Fibroblast of skin of abdomen (primary cell): ENCODE data around the gene PPP3CA.

Experiments used
- DNase-seq: peaks from one replicate; pipeline ENCODE4 v3.0.0-alpha.2; 2013

The PPP3CA gene

DNA sequence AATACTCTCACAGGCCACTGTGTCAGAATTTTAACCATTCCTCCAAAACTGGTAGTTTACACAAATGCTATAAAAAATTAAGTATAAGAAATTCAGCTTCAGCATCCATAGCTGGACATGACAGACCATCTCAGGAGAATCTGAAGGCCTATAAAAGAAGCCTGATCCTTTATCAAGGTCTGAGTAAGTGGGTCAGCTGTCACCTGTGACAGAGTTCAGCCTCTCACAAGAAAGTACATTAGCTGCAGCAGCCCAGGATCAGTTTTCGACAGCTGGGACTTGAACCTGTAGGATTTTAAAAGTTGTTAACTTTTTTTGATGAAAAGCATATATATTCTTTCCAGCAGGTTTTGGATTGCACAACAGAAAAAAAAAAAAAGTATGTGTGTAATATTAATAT lies 60.7 kb downstream of the PPP3CA start:
- no peak for DNase-seq

GRCh38 chr4:101285985-101286384 lies 61.3 kb downstream of the PPP3CA start:
- no peak for DNase-seq

- DNase-seq = no peak
These were observed 62.8 kb downstream of the PPP3CA start for GRCh38 chr4:101284546-101284945.

- no peak for DNase-seq
These were observed 63.9 kb downstream of the PPP3CA start for GRCh38 chr4:101283434-101283833.

GRCh38 chr4:101282076-101282844 lies 65.1 kb downstream of the PPP3CA start:
- DNase-seq = no peak

DNA sequence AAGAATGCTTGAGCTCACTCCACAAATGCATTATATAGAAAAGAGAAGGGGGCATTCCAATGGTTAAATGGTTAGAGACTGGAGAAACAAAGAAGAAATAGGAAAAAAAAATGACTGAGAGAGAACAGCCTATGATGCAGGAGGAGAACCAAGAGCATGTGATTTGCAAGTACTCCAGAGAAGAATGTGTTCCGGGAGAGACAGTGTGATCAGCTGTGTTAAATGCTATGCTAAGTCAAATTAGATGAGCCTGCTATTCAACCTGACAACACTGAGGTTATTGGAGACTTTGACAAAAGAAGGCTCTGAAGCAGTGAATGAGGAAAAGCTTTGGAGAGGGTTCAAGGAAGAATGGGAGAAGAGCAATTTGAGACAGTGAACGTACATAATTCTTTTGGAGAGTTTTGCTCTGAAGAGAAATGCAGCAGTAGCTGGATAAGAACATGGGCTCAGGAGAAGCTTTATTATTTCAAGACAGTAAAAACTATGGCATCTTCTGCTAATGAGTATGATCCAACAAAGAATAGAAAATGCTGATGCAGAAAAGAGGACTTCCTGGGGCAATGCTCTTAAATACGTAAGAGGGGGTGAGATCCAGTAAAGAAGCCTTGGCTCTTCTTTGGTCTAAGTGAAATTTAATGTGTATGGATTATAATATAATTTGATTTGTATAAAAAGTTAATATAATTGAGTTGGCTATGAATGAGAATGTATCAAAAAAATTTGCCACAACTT lies 66.3 kb downstream of the PPP3CA start:
- DNase-seq = no peak

- peak; percentile 99 for DNase-seq
These were observed 67.9 kb downstream of the PPP3CA start for GRCh38 chr4:101279377-101279871.

- DNase-seq = peak; percentile 73
These were observed 69.7 kb downstream of the PPP3CA start for GRCh38 chr4:101277671-101278070.

DNA sequence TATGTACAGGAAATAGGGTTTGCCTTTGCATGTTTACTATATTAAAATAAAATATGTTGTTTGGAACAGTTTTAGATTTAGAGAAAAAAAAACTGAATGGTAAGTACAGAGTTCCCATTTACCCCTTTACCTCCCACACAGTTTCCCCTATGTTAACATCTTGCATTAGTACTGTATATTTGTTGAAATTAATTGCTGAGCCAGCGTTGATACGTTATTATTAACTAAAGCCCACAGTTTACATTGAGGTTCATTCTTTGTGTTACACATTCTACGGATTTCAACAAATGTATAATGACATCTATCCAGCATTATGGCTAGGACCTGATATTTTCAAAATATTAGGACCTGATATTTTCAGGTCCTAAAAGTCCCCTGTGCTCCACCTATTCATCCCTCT lies 70.7 kb downstream of the PPP3CA start:
- DNase-seq = no peak

DNA sequence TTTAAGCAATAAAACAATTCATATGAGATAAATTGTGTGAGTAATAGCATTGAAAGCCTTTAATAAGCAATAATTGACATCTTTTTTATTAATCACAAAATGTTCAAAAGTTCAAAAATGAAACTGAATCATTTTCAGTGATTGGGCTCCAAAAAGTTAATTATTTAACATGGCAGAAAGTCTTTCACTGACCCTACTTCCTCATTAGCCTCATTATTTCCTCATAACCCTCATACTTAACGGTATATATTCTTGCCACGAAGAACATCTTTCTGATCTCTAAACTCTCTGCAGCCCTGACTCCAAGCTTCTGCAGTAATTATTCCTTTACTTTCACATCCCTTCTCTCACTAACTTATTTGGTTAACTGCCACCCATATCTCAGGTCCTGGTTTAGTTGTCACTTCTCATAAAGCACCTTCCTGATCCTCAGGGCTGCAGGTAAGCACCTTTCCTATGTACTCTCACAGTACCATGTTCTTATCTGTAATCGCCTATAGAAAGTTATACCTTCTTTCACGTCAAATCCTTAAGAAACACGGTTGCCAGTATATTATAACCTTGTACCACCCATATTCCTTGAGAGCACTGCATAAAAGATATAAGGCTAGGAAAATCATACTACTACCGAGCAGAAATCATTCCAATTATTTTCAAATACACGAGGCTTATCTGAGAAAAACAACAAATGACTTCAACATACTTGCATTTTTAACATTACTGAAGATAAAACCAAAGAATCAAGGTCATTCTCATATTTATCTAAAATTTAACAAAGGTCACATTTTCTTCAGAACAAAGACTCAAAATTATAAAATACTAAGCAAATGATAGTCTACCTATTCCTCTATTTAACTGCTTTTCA lies 72.2 kb downstream of the PPP3CA start:
- no peak for DNase-seq

- no peak for DNase-seq
These were observed 75.8 kb downstream of the PPP3CA start for GRCh38 chr4:101271516-101271915.

DNA sequence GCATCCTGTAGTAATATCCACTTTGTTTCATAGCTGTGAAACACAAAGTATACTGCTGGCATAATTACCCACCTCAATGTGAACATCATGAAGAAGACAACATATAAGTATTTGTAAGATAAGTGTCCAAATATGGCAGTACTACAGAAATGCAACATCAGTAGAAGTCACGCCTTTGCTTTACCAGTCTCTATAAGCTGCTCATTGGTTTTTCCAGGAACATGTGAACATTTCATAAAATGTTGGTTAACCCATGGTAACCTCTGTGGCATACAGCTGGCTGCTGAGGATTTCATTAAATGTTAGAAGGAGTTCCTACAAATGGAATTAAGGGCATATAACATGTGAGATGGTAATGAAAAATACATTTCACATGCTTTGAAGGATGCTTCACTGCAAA lies 77.6 kb downstream of the PPP3CA start:
- DNase-seq = no peak

- DNase-seq = no peak
These were observed 81.5 kb downstream of the PPP3CA start for GRCh38 chr4:101265816-101266172.

DNA sequence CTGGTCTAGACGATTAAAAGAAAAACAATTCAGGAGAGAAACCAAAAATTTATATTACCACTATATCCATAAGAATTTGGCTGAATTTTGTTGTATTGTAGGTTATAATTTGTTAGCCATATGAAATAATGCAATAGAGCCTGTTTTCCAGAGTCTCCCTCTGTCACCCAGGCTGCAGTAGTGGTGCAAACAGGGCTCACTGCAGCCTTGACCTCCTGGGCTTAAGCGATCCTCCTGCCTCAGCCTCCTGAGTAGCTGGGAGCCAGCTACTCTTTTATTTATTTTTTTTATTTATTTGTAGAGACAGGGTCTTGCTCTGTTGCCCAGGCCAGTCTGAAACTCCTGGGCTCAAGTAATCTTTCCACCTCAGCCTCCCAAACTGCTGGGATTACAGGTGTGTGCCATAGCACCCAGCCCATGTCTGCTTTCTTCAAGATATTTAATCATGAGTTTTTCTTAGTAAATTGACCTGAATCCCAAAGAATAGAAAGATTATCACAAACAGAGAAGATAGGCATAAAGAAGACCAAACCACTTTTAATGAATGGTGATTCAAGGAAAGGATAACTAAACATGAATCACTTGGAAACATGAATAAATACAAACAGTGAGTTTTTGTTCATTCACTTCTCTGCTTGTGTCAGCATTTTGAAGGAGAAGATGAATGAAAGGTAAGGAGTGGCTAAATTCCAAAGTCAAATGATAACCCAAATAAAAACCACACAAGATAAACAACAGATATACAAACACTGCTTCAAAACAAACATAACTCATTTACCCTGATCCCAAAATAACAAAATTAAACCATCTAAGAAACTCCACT lies 82.1 kb downstream of the PPP3CA start:
- no peak for DNase-seq

DNA sequence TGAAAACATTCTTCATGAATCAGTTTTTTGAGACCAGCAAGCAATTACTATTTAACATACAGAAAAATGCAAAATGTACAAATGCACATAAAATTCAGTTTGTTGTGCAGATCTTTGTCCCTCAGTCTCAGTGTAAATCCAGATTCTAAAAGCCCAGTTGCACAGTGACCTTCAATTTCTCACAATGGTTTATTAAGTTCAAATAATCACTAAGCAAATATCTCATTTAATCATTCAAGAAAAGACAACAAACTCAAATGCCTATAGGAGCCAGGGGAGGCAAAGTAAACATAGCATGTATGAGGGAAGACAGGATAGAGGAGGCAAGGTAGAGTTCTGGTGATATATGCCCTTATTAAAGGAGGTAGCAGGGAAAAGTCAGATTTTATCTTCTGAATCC lies 82.8 kb downstream of the PPP3CA start:
- no peak for DNase-seq

GRCh38 chr4:101262683-101263082 lies 84.6 kb downstream of the PPP3CA start:
- DNase-seq = no peak

GRCh38 chr4:101259876-101260275 lies 87.5 kb downstream of the PPP3CA start:
- peak; percentile 18 for DNase-seq

DNA sequence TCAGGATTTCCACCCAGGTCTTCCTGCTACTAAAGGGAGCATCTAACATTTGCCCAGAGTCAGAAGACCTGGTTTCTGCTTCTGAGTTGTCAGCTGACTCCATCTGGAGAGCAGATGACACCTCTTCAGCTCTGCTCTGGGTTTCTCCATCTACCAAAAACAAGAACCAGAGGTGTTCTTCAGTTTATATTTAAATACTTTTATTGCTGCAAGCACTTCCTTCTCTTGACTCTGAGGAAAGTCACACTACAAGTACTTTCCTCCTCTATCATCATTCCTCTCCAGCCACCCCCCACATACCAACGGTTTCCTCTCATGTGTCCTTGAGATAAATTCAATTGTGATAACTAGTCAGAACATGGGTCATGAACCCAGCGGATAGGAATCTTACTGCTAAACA lies 88.4 kb downstream of the PPP3CA start:
- peak; percentile 43 for DNase-seq

GRCh38 chr4:101256222-101256621 lies 91.1 kb downstream of the PPP3CA start:
- DNase-seq = no peak

DNA sequence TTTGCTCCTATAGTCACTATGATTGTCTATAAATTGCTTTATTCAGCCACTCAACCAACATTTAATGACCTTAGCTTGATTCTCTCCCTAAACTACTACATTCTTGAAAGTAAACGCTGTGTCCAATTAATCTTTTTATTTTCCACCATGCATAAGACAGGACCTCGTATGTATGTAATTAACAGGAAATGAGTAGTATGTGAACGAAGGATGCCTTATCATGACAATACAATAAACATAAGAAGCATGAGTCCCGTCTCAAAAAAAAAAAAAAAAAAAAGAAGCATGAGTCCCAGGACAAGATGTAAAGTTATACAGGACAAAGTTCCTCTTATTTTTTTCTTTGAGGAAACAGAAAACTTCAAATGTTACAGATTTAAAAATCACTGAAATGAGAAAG lies 92.5 kb downstream of the PPP3CA start:
- DNase-seq = peak; percentile 16

DNA sequence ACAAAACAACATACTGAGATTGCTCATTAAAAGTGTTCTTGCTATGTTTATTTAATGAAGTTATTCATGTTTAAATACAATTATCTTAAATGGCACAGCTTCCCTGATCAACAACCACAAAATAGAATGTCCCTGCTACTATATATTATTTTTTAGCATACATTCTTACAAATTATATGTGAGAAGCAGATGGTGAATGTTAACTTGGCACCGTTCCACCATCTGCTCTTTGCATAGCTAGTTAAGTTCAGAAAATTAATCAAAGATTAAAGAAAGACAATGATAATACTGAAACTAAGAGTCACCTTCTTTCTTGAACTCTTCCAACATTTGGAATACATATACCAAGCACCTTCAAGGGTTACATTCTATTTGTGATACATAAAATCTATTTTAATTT lies 94.2 kb downstream of the PPP3CA start:
- peak; percentile 18 for DNase-seq

DNA sequence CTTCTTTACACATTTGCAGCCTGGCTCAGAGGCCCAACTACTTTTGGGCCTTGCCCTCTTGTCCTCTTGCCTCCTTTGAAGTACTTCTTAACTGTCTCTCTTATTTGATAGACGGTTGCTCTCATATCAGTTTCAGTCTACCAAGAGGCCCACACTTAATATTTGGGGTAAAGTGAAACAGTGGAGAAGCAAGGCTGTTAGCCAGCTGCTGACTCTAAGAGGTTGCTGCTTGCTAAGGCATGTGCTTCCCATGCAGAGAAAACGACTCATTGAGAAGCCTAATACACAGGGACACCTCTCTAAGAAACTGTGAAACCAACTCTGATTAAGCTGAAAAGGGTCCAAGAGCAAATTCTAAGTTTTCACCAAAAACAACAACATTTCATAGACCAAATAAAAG lies 94.6 kb downstream of the PPP3CA start:
- peak; percentile 9 for DNase-seq
